DMS53 (cell line): Measurements from ENCODE around the gene ASTN2.

Source experiments
- DNase-seq: peaks from one replicate; lab custom pipeline; 2025; lab: John Stamatoyannopoulos, UW

Gene ASTN2

DNA sequence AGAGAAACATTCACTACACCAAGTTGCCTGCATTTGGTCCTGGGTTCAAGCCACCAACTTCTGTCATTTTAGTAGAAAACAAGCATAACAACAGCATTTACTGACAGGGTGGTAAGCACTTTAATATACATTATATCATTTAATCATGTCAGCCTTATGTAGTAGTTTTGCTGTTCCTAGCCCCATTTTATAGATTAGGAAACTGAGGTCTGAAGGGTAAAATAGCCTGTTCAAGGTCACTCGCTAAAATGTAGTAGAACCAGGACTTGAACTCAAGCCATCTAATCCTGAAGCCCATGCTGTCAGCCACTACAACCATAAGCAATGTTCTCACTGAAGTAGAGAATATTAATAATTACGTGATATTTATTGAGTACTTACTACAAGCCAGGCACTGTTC, 787.4 kb downstream of the ASTN2 start:
- DNase-seq: no peak

DNA sequence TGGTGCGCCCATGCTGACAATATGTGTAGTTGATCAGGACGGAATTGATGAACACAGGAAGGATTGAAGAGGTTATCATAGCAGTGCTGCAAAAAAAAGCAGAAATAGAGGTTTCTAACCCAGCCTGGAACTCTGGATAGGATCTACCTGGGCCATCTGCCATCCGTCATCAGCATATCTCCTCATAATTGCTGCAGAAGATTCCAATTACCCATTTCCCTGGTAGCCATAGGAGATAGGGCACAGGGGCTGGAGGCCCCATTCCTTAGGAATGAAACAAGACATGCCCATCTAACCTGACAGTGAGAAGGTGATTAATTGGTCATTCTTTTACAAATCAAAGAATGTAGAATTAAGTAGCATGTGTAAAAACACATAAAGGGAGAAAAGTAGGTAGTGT, 788.1 kb downstream of the ASTN2 start:
- no peak for DNase-seq

DNA sequence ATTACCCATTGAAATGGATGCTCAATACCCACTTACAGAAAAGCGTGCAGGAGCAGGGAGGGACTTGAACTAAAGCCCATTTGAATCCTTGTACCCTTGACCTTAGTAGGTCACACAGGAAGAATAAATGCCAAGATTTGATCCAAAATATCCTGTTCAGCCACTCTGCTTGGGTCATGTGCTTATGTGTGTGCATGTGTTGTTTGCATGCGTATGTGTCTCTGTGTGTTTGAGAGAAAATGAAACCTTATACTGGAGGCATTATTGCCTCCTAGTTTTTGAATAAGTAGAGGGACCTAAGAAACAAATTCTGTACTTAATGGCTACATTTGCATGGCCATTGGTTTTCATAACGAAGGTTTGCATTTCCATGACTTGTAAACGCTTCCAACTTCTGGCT, 791.1 kb downstream of the ASTN2 start:
- no peak for DNase-seq

DNA sequence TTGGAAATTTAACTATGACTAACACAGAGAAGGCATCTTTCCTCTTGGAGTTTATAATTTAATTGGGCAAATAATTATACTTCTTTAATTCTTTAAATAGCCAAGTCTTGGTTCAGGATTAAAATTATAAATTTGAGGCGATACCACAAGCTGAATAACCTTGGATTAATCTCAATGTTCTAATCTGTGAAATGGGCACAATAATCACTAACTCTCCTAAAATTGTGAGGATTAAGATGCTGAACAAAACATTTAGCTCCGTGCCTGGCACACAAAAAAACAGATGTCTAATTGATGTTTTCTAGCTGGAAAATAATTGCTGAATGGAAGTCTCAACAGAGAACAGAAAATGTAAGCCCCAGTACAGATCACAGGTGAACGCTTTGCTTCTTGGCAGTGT, 797.5 kb downstream of the ASTN2 start:
- DNase-seq: no peak

DNA sequence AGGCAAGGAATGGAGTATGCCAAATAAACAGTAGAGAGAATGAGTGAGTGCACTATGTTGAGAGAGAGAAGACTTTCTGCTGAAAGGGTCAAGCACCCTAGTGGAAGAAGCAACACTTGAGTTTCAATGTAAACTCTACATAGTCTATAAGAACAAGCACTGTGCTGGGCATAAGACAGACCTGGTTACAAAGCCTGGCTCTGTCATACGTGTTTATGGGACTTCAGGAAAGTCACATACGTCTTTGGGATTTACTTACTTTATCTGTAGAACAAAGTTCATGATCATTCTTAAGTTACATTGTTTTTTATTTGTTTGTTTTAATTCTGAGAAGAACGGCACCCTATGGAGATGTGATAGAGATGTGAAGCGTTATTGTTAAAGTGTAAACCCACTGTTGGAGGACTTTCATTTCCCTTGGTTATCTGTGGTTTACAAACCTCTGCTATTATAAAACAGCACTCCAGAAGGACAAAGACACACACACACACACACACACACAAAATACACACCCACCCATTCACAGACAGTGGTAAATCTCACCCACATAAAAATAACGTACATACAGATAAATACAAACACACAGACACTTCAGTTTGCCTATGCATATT, 798.4 kb downstream of the ASTN2 start:
- no peak for DNase-seq

DNA sequence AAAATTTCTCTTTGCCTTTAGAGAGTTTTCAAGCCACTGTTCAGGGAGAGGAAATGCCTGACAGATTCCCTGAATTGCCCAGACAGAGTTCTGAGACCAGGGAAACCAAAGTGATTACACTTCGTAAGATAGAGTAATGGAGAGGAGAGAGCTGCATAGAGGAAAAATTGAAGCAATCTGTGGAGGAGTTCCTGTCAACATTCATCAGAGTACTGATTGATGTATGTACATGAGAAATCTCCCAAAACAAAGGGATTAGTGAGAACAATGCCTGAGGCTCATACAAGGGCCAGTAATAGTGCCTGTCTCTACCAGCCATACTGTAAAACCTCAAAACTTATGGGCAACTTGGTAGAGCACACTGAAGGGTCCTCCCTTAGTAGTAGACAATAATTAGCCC, 806.8 kb downstream of the ASTN2 start:
- DNase-seq: no peak

DNA sequence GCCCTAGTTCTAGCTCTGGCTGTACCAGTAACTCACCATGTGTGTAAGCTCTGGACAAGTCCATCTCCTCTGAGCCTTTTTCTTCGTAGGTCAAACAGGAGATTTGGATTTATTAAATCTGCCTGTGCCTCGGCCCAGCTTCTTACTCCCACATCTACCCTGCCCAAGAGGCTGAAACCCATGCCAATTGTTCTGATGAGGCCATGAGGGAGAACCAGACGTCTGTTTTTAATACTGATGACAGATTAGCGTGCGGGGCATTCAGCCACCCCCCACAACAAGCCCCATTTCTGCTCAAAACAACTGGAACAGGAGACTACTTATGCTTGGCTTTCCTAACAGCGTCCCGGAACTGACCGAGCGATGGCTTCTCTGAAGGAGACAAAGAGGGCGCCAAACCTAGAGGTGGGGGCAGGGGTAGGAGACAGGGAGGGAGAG, 808.9 kb downstream of the ASTN2 start:
- DNase-seq: no peak

DNA sequence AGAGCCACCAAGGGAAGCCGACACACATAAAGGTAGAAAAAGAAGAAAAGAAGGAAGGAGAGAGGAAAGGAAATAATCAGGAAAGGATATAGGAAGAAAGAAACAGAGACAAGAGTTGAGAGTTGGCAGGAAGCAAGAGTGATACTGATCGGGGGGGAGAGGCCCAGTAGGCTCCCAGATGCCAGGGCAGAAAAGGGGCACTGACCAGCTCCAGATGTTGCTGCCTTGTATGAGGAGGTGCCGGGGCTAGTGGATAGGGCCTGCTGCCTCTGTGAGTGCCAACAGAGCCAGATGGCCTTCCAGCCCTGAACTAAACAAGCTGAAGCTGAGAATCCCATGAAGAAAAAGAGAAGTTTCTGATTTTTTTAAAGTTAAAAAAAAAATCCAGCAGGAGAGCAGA, 809.8 kb downstream of the ASTN2 start:
- no peak for DNase-seq

DNA sequence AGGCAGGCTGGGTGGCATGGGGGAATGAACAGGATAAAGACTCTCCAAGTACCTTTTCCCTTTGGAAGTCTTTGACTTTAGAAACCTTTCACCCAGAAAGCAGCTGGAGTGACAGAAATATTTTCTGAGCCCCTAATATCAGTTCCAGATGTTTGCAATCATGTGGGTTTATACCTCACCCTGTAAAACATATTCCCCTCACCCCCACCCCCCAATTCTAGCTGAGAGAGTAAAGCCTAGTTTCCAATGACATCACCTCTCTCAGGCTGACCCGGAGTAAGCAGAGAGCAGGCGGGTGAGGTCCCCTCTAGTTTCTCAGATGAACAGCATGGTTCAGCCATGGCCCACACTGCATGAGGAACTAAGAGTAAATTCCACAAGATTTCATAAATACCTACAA, 810.6 kb downstream of the ASTN2 start:
- DNase-seq: no peak

DNA sequence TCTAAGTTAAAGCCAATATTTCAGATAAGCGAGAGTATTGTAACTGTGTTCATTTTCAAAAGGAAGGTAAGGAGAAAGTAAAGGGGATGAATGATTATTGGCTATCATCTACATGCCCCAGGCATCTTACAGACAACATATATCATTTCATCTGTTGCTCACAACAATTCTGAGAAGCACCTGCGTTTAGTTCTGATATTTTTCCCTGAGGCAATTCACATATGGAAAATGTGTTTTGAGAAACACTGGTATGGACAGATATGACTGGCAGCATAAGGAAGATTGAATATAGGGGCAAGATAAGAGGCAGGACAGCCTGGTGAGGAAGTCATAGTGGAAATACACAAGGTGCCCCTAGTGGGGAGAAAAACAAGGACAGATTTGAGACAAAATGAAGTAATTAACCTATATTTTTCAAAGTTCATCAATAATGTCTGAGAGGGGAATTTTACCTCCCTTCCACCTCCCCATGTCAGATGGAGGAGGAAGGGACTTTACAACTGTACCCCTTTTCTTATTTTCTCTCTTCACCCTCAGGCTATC, 815.4 kb downstream of the ASTN2 start:
- no peak for DNase-seq

DNA sequence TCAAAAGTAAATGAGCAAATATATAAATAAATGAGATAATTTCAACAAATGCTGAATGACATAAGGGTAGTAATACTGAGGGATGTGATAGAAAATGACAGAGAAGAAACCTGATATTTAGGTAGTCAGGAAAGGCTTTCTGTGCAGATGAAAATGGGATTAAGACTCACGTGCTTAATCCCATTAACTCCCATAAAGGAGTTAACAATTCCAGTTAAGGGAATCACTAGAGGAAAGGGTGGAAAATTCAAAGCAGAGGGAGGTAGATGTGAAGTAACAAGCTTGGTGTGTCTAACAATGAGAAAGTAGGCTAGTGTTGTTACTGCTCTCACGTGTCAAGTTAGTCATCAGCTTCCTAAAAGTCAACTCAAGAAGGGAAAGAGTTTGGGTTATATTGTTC, 818.2 kb downstream of the ASTN2 start:
- no peak for DNase-seq

DNA sequence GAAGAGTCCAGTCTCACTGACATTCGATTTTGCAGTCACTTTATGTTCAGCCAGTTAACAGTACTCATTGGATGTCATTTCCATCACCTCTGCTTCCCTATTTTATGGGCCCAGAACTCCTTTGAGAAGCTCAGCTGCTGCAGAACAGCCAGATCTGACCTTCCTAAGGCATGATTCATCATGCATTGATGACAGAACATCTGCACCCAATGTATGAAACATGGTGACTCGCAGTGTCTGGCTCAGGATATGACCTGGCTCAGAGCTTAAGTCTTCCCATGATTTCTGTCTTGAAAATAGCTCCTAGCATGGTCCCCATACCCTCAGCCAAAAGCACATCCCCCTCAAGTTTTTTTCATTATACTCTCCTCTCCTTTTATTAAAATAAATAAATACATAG, 820.3 kb downstream of the ASTN2 start:
- peak; percentile 12 for DNase-seq

DNA sequence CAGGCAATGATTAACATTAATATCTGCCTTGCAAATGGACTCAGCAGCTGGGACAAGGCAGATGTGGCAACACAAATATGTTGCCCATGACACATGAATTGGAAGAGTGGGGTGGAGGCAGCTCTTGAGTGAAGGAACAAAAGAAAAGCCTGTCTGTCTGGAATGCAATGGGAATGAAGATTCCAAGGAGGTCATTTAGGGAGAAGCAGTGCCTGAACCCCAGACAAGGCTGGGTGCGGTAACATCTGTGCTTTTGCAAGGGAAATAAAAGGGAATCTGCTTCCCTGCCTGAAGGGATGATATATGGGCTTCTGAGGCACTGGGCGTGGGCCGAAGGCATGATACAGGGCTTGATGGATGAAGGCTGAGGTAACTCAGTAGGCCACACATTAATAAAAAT, 821.9 kb downstream of the ASTN2 start:
- no peak for DNase-seq

DNA sequence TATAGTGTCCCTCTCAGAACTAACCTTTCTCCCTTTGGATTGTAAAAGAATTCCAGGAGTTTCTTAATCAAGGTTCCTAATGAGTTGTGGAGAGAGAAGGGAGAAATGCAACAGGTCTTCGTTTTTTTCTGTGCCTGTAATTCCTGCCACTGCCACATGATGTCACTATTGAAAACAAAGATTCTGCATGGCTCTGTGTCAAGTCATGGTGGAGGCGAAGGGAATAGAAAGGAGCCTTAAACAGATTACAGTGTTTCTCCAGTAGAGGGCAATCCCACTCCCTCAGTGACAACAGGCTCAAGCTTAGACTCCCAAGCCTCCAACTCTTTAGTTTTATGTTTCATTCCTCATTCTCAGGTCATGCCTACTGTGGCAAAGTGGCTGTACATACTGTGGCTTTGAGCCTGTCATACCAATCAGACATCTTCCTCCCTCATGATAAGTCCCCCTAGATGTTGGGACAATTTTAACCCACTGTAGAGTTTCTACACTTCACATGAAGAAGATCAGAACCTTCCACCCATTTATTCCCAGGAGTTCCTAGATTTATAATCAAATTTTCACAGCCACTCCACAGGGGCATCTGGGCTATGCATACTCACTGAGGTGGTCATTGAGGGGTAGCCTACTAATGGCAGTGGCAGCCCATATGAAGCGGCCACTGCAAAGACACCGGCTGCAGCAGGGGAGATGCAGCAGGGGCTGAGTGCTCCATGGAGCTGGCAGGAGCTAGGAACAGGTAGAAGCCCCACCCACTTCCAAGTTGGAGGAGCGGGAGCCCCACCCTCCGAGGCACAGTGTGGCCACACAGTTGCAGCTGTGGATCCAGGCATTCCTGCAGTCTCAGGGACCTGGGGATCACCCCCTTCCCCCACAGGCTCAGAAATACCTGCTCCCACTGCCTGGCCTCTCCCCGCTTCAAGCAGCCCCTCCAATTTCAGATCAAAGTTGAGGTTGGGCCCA, 825.2 kb downstream of the ASTN2 start:
- peak; percentile 75 for DNase-seq

DNA sequence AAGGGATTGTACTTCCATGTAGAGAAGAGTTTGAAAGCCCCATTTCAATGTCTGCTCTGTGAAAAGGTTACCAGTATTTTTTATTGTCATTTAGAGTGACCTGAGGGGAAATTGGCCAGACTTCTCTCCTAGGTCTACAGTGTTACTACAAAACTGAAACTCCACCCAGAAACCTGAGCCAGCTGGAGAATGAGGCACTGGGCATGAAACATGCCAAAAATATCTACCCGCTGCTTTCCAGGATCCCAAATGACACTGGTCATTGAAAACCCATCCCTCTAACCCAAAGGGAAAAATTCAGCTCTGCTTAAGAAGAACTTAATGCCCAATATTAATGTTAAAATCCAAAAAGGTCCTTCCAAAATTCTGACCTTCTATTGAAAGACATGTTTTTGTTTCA, 826.9 kb downstream of the ASTN2 start:
- DNase-seq: no peak

DNA sequence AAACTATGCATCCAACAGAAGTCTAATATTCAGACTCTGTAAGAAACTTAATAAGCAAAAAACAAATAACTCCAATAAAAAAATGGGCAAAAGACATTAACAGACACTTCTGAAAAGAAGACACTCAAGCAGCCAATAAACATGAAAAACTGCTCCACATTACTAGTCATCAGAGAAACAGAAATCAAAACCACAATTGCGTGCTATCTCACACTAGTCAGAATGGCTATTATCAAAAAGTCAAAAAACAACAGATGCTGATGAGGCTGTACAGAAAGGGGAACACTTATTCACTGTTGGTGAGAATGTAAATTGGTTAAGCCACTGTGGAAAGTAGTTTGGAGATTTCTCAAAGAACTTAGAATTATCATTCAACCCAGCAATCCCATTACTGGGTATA, 829.0 kb downstream of the ASTN2 start:
- DNase-seq: no peak

DNA sequence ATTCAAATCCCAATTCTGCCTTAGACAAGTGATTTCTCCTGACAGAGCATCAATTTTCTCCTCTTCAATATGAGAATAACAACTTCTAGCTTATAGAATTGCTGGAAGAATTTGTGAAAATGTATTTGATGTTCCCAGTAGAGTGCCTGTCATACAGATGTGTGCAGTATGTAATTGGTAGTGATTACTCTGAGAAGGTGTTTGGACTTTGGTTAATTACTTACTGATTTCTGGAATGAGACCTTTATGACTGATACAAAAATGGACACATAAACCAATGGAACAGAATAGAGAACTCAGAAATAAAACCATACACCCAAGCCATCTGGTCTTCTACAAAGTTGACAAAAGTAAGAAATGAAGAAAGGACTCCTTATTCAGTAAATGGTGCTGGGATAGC, 829.7 kb downstream of the ASTN2 start:
- DNase-seq: no peak

DNA sequence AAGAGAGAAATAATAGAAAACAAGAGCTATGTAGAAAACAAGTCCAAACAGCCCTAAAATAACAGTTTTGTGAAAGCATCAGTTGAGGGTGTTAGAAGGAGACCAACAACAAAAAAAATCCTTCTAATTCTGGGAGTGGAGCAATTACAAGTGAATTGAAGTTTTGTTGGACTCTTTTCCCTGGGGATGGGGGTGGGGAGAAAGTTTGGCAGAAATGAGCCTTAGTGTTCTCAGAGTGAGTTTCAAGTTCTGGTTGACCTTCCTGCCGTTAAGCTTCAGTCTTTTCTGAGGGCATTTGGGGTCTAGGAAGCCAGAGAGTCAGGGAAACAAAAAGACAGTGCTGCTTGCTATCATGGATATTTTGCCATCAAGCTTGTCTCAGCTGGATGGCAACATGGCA, 834.0 kb downstream of the ASTN2 start:
- DNase-seq: no peak

DNA sequence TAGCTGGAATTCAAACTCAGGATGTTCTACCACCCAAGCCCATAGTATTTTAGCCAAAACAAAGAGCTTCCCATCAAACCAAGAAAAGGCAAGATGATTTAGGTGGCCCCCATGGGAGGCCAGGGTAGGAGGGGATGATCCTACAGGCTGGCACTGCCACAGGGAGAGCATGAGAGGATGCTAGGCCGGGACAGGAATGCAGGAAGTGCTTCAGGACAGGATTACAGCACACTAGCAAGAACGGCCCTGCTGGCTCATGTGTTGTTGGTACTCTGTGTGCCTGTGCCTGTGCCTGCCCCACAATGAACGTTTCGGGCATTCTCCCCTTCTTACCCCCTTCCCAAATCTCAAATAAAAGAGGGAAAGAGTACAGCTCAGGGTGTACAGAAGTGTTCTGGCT, 838.5 kb downstream of the ASTN2 start:
- no peak for DNase-seq

DNA sequence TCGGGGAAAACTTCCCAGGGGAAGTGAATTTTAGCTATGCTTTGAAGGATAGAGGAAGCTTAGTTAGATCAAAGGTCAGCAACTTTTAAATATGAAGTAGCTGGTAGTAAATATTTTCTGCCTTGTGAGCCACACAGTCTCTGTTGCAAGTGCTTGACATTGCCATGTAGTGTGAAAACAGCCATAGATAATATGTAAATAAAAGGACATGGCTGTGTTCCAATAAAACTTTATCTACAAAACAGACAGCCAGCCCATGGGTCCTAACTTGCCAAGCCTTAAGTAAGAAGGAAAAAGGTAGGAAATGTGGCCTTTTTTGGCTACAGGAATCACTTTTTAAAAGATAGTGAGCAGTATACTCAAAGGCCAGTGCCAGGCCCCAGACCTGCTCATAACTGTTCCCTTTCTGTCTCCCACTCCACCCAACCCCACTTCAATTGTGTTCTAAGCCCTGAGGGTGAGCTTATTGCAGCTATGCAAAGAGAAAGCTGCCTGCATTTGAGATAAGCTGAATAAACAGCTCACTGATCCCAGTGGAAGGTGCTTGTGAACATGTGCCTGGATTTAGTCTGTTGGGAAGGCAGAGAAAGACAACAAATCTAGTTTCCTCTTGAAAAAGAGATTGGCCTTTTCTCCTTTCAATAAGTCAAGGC, 840.7 kb downstream of the ASTN2 start:
- DNase-seq: peak; percentile 75

DNA sequence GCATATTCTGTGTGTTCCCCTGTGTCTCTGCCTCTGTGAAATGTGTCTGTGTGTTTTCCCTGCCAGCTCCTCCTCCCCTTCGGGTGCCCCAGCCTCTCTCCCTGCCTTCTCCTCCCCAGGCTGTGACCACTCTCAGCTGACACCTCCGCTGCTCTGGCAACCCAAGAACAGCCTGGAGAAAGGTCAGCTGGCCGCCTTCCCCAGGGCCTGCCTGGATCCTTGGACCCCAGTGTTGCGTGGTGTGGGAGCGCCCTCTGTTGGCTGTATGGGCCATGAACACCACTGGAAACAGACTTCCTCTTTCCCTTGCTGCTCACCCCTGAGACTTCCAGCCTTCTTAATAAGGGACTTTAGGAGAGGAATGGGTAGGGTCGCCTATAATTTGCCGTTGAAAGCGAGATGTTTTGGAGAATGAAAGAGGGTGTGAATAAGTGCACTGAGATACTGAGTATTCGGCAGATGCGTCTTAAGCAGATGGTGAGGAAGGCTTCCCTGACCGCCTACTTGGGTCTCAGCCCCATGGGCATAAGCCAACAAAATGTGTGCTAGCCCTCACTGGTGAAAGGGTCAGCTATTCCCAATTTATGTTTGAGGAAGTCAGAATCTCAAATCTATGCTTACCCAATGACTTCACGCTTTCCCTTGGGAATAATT, 842.6 kb downstream of the ASTN2 start:
- DNase-seq: peak; percentile 79

DNA sequence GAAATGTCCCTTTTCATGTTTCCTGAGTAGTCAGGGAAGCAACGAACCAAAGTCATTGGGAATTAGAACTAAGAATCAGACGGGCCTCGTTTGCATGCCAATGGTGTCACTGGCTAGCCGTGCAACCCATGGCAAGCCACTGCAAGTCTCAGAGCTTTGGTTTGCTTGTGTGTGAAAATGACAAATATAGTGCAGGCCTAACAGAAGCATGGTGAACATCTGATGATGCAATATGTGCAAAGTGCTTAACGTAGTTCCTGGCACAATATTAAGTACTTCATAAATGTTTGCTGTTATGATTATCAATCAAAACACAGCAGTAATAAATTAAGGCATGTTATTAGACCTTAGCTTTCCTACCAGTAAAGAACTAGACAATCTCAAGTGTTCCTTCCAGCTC, 845.7 kb downstream of the ASTN2 start:
- no peak for DNase-seq
